Psoas muscle (tissue), 8 donors: Measurements from ENCODE around the gene SH3GL2. TPM values are rescaled to one million over a fixed set of nuclear protein-coding genes. Genes with fewer than 3 reads are reported as not detected.

Experiments used
- ATAC-seq, 4 donors: fragments of 200-7000 bp; cut with Tn5 transposase; one replicate each; pipeline ENCODE4 v1.9.1; 2020; ENCODE audit warnings: moderate library complexity in 3 of 4, mild to moderate bottlenecking in 2 of 4
- DNase-seq, 2 donors: peaks; one replicate each; pipeline ENCODE4 v3.0.0-alpha.2; 2020
- H3K27ac ChIP-seq: fragments of 200-600 bp; one replicate; pipeline ENCODE4 v1.8.0; 2022
- H3K27me3 ChIP-seq, 3 donors: fragments of 200-600 bp in 1 of 3; one replicate each; pipeline versions ENCODE4 v1.6.1 to v1.8.0; 2013 to 2022; ENCODE audit warnings: low read length in 2 of 3, mild to moderate bottlenecking in 2 of 3, moderate library complexity in 1 of 3; ENCODE audit not compliant: insufficient read depth in 3 of 3
- H3K36me3 ChIP-seq, 2 donors: fragments of 200-600 bp in 1 of 2; one replicate each; pipeline versions ENCODE4 v1.6.1 to v1.8.0; 2013 to 2022; ENCODE audit warnings: low read depth in 1 of 2, mild to moderate bottlenecking in 1 of 2, moderate library complexity in 1 of 2; ENCODE audit not compliant: insufficient read depth in 1 of 2
- H3K4me1 ChIP-seq: fragments of 200-600 bp; one replicate; pipeline ENCODE4 v1.8.0; 2022
- H3K4me3 ChIP-seq: fragments of 200-600 bp; one replicate; pipeline ENCODE4 v1.8.0; 2022; ENCODE audit warnings: mild to moderate bottlenecking
- H3K9me3 ChIP-seq: fragments of 200-600 bp; one replicate; pipeline ENCODE4 v1.8.0; 2022
- CTCF ChIP-seq: fragments of 200-600 bp; IDR thresholded peaks from one replicate; pipeline ENCODE4 v1.8.0; 2022; ENCODE audit warnings: antibody characterized with exemption
- WGBS, 3 donors: extraction: QIAGEN DNeasy Blood & Tissue Kit; methylation state at CpG; one replicate each; pipeline versions ENCODE4 v1.1.6 to v1.1.7; 2013; 5-methylcytosine and 5-hydroxymethylcytosine counted together
- intact Hi-C, 2 donors: fragments of 100-400 bp; cut with DNase I; formaldehyde crosslinking; loops; one replicate each; pipeline versions ENCODE4 v1.11.0 to v1.14.2; 2022
- polyA plus RNA-seq, 3 donors: library from polyadenylated mRNA; stranded (reverse); fragments of 200-250 nt; gene quantifications; one replicate each; pipeline ENCODE4 v1.2.3, GENCODE V29; 2013
- total RNA-seq, 4 donors: library from RNA; stranded (reverse); fragmentation: NEBNext Ultra II Directional in 2 of 4; extraction: Animal tissue kit (Norgen Biotek cat#: 25700) in 2 of 4; gene quantifications; one replicate each; pipeline versions ENCODE4 v1.2.1 to v1.2.4, GENCODE V29; 2021 to 2023
- donor health status: healthy with polysubstance abuse.
- donor health status: DM: no; HTN: no; CAD: no; lungs with moderate emphysema.
- donor health status: Bipolar disorder and iron deficiency.
- donor health status: healthy.
- donor health status: DM: yes; HTN: yes; CAD: no.
- donor health status: DM: no; HTN: no; CAD: no.
- donor health status: DM: no; HTN: no; CAD: no.
- donor health status: DM: yes; HTN: yes; CAD: no.

The SH3GL2 gene
- total and polyA plus RNA-seq, 7 donors, result 0.08 TPM; not detected in 6

- Histone ChIP-seq H3K9me3 (no peaks in the 10 kb centered on the region), H3K4me3 (no peak overlapping the region), H3K27ac (no peak overlapping the region), H3K4me1 (no peaks in the 10 kb centered on the region), H3K36me3 (no peaks in the 10 kb centered on the region), H3K27me3 (no peaks in the 10 kb centered on the region)
- 66 to 90% (median 68%) methylated on average over 2 of the region's 2 CpGs for WGBS, 3 donors
- intact Hi-C loops, result no loop called here
- DNase-seq, result no peak
- no peak for TF ChIP-seq CTCF
- no peak for ATAC-seq
Measured at GRCh38 chr9:17628624-17629023, 49.8 kb downstream of the SH3GL2 start.

GRCh38 chr9:17630531-17630949, 51.7 kb downstream of the SH3GL2 start:
- WGBS, 3 donors, result 49 to 54% (median 51%) methylated on average over 2 of the region's 2 CpGs
- Histone ChIP-seq H3K36me3 (no peaks in the 10 kb centered on the region), H3K4me1 (no peaks in the 10 kb centered on the region), H3K27ac (no peak overlapping the region), H3K27me3 (no peaks in the 10 kb centered on the region), H3K9me3 (no peaks in the 10 kb centered on the region), H3K4me3 (no peak overlapping the region)
- no peak for TF ChIP-seq CTCF
- ATAC-seq (no peak), DNase-seq (no peak)
- intact Hi-C loops, result loop anchor here in 1 of 2 donors (10.0 kb wide), 1 partner anchor 46 kb away; no protein-coding TSS in a partner anchor

GRCh38 chr9:17631396-17631795, 52.5 kb downstream of the SH3GL2 start:
- no peak for TF ChIP-seq CTCF
- no peak overlapping the region for H3K4me3 ChIP-seq
- intact Hi-C loops, result loop anchor here in 1 of 2 donors (10.0 kb wide), 1 partner anchor 47 kb away; no protein-coding TSS in a partner anchor
- no peaks in the 10 kb centered on the region for H3K36me3 ChIP-seq
- H3K9me3 ChIP-seq, result no peaks in the 10 kb centered on the region
- H3K27ac ChIP-seq, result no peak overlapping the region
- ATAC-seq, result no peak
- no peaks in the 10 kb centered on the region for H3K27me3 ChIP-seq
- no peaks in the 10 kb centered on the region for H3K4me1 ChIP-seq
- DNase-seq, result no peak

- H3K4me3 ChIP-seq, result no peak overlapping the region
- no peaks in the 10 kb centered on the region for H3K4me1 ChIP-seq
- intact Hi-C loops, result loop anchor here in 1 of 2 donors (10.0 kb wide), 1 partner anchor 48 kb away; no protein-coding TSS in a partner anchor
- DNase-seq (no peak), ATAC-seq (no peak)
- H3K27ac ChIP-seq, result no peak overlapping the region
- TF ChIP-seq CTCF, result no peak
- 57 to 81% (median 68%) methylated on average over 2 of the region's 2 CpGs for WGBS, 3 donors
- no peaks in the 10 kb centered on the region for H3K9me3 ChIP-seq
- H3K27me3 ChIP-seq, result no peaks in the 10 kb centered on the region
- H3K36me3 ChIP-seq, result no peaks in the 10 kb centered on the region
Measured at GRCh38 chr9:17632994-17633393, 54.1 kb downstream of the SH3GL2 start.
